Measurements from ENCODE around the gene PROX1. TPM values are rescaled to one million over a fixed set of nuclear protein-coding genes. Genes with fewer than 3 reads are reported as not detected.

PROX1 gene
- total RNA-seq, 2 donors from 2014 or later: 0.21 to 4.3 TPM

- no peaks in the 10 kb centered on the region for H3K36me3 ChIP-seq
- no peaks in the 10 kb centered on the region for H3K9me3 ChIP-seq
- peaks cover 0 to 2% of the 10 kb centered on the region in 2 donors for H3K4me1 ChIP-seq (ENCODE audit: control insufficient read depth in 1 of 2, low read depth in 2 of 2)
- H3K4me3 ChIP-seq: no peak overlapping the region
- no peak for ATAC-seq (ENCODE audit: insufficient number of reproducible peaks, low FRiP score, low read depth)
- no peak for DNase-seq (ENCODE audit: low spot score)
- no peak for TF ChIP-seq CTCF (IDR thresholded peaks at IDR 0.05)
- H3K27ac ChIP-seq: no peak overlapping the region
- H3K27me3 ChIP-seq (replicated peaks; ENCODE audit: insufficient read depth): no peaks in the 10 kb centered on the region
Measured at GRCh38 chr1:213994888-213995287, 7.1 kb downstream of the PROX1 start.

- TF ChIP-seq CTCF (IDR thresholded peaks at IDR 0.05): no peak
- Histone ChIP-seq H3K9me3 (no peaks in the 10 kb centered on the region), H3K27me3 (replicated peaks; ENCODE audit: insufficient read depth) (no peaks in the 10 kb centered on the region), H3K27ac (no peak overlapping the region), H3K36me3 (no peaks in the 10 kb centered on the region), H3K4me1 (ENCODE audit: control insufficient read depth in 1 of 2, low read depth in 2 of 2) (no peaks in the 10 kb centered on the region), H3K4me3 (no peak overlapping the region)
- ATAC-seq (ENCODE audit: insufficient number of reproducible peaks, low FRiP score, low read depth) (no peak), DNase-seq (ENCODE audit: low spot score) (no peak)
Measured at GRCh38 chr1:213995603-213996002, 7.8 kb downstream of the PROX1 start.

DNA sequence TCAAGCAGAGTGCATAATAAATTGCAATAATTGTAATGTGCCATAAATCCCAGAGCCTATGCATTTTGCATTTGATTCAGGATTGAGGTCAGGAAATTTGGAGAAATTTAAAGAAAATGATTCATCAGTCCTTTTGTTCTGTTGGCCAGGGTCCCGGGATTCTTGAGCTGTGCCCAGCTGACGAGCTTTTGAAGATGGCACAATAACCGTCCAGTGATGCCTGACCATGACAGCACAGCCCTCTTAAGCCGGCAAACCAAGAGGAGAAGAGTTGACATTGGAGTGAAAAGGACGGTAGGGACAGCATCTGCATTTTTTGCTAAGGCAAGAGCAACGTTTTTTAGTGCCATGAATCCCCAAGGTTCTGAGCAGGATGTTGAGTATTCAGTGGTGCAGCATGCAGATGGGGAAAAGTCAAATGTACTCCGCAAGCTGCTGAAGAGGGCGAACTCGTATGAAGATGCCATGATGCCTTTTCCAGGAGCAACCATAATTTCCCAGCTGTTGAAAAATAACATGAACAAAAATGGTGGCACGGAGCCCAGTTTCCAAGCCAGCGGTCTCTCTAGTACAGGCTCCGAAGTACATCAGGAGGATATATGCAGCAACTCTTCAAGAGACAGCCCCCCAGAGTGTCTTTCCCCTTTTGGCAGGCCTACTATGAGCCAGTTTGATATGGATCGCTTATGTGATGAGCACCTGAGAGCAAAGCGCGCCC, 8.7 kb downstream of the PROX1 start:
- Histone ChIP-seq H3K4me1 (ENCODE audit: control insufficient read depth in 1 of 2, low read depth in 2 of 2) (no peaks in the 10 kb centered on the region), H3K27me3 (replicated peaks; ENCODE audit: insufficient read depth) (no peaks in the 10 kb centered on the region), H3K9me3 (no peaks in the 10 kb centered on the region), H3K4me3 (no peak overlapping the region), H3K36me3 (no peaks in the 10 kb centered on the region), H3K27ac (no peak overlapping the region)
- no peak for ATAC-seq (ENCODE audit: insufficient number of reproducible peaks, low FRiP score, low read depth)
- no peak for TF ChIP-seq CTCF (IDR thresholded peaks at IDR 0.05)
- no peak for DNase-seq (ENCODE audit: low spot score)

DNA sequence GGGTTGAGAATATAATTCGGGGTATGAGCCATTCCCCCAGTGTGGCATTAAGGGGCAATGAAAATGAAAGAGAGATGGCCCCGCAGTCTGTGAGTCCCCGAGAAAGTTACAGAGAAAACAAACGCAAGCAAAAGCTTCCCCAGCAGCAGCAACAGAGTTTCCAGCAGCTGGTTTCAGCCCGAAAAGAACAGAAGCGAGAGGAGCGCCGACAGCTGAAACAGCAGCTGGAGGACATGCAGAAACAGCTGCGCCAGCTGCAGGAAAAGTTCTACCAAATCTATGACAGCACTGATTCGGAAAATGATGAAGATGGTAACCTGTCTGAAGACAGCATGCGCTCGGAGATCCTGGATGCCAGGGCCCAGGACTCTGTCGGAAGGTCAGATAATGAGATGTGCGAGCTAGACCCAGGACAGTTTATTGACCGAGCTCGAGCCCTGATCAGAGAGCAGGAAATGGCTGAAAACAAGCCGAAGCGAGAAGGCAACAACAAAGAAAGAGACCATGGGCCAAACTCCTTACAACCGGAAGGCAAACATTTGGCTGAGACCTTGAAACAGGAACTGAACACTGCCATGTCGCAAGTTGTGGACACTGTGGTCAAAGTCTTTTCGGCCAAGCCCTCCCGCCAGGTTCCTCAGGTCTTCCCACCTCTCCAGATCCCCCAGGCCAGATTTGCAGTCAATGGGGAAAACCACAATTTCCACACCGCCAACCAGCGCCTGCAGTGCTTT, 9.4 kb downstream of the PROX1 start:
- Histone ChIP-seq H3K9me3 (no peaks in the 10 kb centered on the region), H3K27ac (no peak overlapping the region), H3K27me3 (replicated peaks; ENCODE audit: insufficient read depth) (no peaks in the 10 kb centered on the region), H3K4me3 (no peak overlapping the region), H3K4me1 (ENCODE audit: control insufficient read depth in 1 of 2, low read depth in 2 of 2) (no peaks in the 10 kb centered on the region), H3K36me3 (no peaks in the 10 kb centered on the region)
- no peak for DNase-seq (ENCODE audit: low spot score)
- TF ChIP-seq CTCF (IDR thresholded peaks at IDR 0.05): no peak
- no peak for ATAC-seq (ENCODE audit: insufficient number of reproducible peaks, low FRiP score, low read depth)

- no peak for DNase-seq (ENCODE audit: low spot score)
- H3K27me3 ChIP-seq (replicated peaks; ENCODE audit: insufficient read depth): no peaks in the 10 kb centered on the region
- H3K4me1 ChIP-seq (ENCODE audit: control insufficient read depth in 1 of 2, low read depth in 2 of 2): no peaks in the 10 kb centered on the region
- H3K36me3 ChIP-seq: no peaks in the 10 kb centered on the region
- H3K9me3 ChIP-seq: no peaks in the 10 kb centered on the region
- H3K4me3 ChIP-seq: no peak overlapping the region
- TF ChIP-seq CTCF (IDR thresholded peaks at IDR 0.05): no peak
- no peak overlapping the region for H3K27ac ChIP-seq
- ATAC-seq (ENCODE audit: insufficient number of reproducible peaks, low FRiP score, low read depth): no peak
Measured at GRCh38 chr1:213997772-213998107, 10.0 kb downstream of the PROX1 start.
